ENCODE data around the gene MRPL16. TPM values are rescaled to one million over a fixed set of nuclear protein-coding genes. Genes with fewer than 3 reads are reported as not detected.

The MRPL16 gene
- polyA plus RNA-seq, 2 donors, result 44.8 to 58.1 TPM

GRCh38 chr11:59769111-59769510, 41.5 kb downstream of the MRPL16 start:
- no peaks in the 10 kb centered on the region for H3K9me3 ChIP-seq (ENCODE audit: control insufficient read depth in 2 of 2, insufficient read depth in 1 of 2, low read depth in 1 of 2, low read length in 1 of 2)
- 80 to 85% methylated on average over 7 of the region's 7 CpGs for WGBS, 2 donors
- no peaks in the 10 kb centered on the region for H3K36me3 ChIP-seq (ENCODE audit: control insufficient read depth in 2 of 2, insufficient read depth in 2 of 2, low read length in 1 of 2)
- no peaks in the 10 kb centered on the region for H3K27me3 ChIP-seq (ENCODE audit: control insufficient read depth in 1 of 2, insufficient read depth in 2 of 2, low read length in 2 of 2)
- no peak overlapping the region for H3K4me3 ChIP-seq (ENCODE audit: low read depth in 1 of 2, low read length in 2 of 2)
- H3K4me1 ChIP-seq (ENCODE audit: control insufficient read depth in 2 of 2, insufficient read depth in 2 of 2, low read length in 1 of 2), result peaks cover 0 to 4% of the 10 kb centered on the region in 2 donors
- H3K27ac ChIP-seq (ENCODE audit: low read depth in 2 of 2, low read length in 1 of 2), result no peak overlapping the region

DNA sequence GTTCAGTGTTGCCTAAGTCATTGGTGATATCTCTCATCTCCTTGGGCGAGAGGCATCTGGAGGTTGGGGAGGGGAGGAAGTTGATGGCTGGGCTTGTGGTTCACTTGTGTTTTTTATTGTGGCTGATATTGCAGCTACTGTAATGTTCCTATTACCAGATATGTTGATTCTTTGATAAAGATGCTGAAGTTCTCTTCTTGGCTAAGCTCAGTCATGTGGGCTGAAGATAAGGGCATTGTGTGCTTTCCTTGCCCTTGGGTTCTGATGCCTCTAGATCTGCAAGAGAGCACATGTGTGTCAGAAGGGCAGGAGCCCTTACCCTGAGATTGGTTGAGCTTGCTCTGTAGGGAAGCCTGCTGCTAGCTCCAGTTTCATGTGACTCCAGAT, 43.4 kb downstream of the MRPL16 start:
- Histone ChIP-seq H3K36me3 (ENCODE audit: control insufficient read depth in 2 of 2, insufficient read depth in 2 of 2, low read length in 1 of 2) (no peaks in the 10 kb centered on the region), H3K4me1 (ENCODE audit: control insufficient read depth in 2 of 2, insufficient read depth in 2 of 2, low read length in 1 of 2) (peaks cover 0 to 4% of the 10 kb centered on the region in 2 donors), H3K9me3 (ENCODE audit: control insufficient read depth in 2 of 2, insufficient read depth in 1 of 2, low read depth in 1 of 2, low read length in 1 of 2) (no peaks in the 10 kb centered on the region), H3K27ac (ENCODE audit: low read depth in 2 of 2, low read length in 1 of 2) (no peak overlapping the region), H3K27me3 (ENCODE audit: control insufficient read depth in 1 of 2, insufficient read depth in 2 of 2, low read length in 2 of 2) (no peaks in the 10 kb centered on the region), H3K4me3 (ENCODE audit: low read depth in 1 of 2, low read length in 2 of 2) (no peak overlapping the region)
- 67 to 83% methylated on average over 1 of the region's 1 CpG for WGBS, 2 donors

DNA sequence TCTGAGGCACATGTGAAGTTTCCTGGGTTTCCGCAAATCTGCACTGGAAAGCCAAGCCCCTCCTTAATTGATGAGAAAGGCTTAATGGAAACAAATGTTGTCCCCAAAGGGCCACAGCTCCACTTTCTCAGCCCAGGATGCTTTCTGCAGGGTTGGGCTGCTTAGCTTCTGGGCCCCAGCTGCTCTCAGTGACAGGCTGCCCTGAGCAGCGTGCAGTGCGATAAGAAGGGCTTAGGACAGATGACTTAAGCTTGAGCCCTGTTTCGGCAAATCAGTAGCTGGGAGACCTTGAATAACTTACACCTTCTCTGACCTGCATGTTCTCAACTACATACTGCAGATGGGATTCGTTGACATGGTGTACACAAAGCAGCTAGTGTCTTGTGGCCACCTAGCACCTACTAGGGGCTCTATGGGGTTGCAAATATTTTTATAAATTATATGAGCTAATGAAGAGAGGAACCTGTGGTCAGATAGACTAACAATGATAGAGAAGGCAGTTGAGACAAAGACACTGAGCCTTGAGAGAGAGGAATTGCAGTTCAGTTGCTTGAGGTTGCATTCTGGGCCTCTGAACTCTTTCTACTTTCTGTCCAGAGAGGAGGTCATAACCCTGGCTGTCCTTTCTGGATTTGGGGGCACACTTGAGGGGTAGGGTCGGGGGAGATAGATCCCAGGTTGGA, 43.9 kb downstream of the MRPL16 start:
- Histone ChIP-seq H3K4me1 (ENCODE audit: control insufficient read depth in 2 of 2, insufficient read depth in 2 of 2, low read length in 1 of 2) (peaks cover 2 to 4% of the 10 kb centered on the region in 2 donors), H3K27ac (ENCODE audit: low read depth in 2 of 2, low read length in 1 of 2) (no peak overlapping the region)
- 73 to 81% methylated on average over 6 of the region's 6 CpGs for WGBS, 2 donors

DNA sequence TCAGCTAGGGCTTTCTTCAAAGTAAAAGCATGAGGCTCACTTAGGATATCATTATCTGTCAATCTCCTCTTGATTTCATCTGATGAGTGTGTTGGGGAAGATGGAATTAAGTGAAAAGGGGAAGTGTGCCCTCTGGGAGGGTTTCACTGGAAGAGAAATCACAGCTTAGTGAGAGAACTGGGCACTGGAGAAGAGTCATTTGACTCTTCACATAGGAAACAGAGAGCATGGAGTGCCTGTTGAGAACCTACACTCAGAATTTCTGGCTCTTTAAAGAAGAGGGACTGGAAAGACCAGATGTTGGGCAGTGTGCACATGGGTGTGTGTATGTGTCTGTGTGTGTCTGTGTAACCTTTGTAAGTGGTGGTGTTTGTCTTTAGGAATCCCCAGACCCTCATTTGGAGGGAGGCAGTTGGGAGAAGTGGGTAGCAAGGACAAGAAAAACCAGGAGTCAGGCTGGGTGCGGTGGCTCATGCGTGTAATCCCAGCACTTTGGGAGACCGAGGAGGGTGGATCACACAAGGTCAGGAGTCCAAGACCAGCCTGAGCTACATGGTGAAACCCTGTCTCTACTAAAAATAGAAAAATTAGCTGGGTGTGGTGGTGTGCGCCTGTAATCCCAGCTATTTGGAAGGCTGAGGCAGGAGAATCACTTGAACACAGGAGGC, 45.4 kb downstream of the MRPL16 start:
- peak overlapping the region; percentile 21 to 59 for H3K27ac ChIP-seq (ENCODE audit: low read depth in 2 of 2, low read length in 1 of 2)
- H3K4me1 ChIP-seq (ENCODE audit: control insufficient read depth in 2 of 2, insufficient read depth in 2 of 2, low read length in 1 of 2), result peaks cover 2 to 4% of the 10 kb centered on the region in 2 donors
- WGBS, 2 donors, result 72 to 80% methylated on average over 4 of the region's 4 CpGs
- no peaks in the 10 kb centered on the region for H3K27me3 ChIP-seq (ENCODE audit: control insufficient read depth in 1 of 2, insufficient read depth in 2 of 2, low read length in 2 of 2)
- no peaks in the 10 kb centered on the region for H3K36me3 ChIP-seq (ENCODE audit: control insufficient read depth in 2 of 2, insufficient read depth in 2 of 2, low read length in 1 of 2)
- no peaks in the 10 kb centered on the region for H3K9me3 ChIP-seq (ENCODE audit: control insufficient read depth in 2 of 2, insufficient read depth in 1 of 2, low read depth in 1 of 2, low read length in 1 of 2)
- H3K4me3 ChIP-seq (ENCODE audit: low read depth in 1 of 2, low read length in 2 of 2), result no peak overlapping the region

More for the DNA sequence above, 43.9 kb downstream of the MRPL16 start:
- H3K27me3 ChIP-seq (ENCODE audit: control insufficient read depth in 1 of 2, insufficient read depth in 2 of 2, low read length in 2 of 2), result no peaks in the 10 kb centered on the region
- H3K36me3 ChIP-seq (ENCODE audit: control insufficient read depth in 2 of 2, insufficient read depth in 2 of 2, low read length in 1 of 2), result no peaks in the 10 kb centered on the region
- H3K4me3 ChIP-seq (ENCODE audit: low read depth in 1 of 2, low read length in 2 of 2), result no peak overlapping the region
- no peaks in the 10 kb centered on the region for H3K9me3 ChIP-seq (ENCODE audit: control insufficient read depth in 2 of 2, insufficient read depth in 1 of 2, low read depth in 1 of 2, low read length in 1 of 2)

DNA sequence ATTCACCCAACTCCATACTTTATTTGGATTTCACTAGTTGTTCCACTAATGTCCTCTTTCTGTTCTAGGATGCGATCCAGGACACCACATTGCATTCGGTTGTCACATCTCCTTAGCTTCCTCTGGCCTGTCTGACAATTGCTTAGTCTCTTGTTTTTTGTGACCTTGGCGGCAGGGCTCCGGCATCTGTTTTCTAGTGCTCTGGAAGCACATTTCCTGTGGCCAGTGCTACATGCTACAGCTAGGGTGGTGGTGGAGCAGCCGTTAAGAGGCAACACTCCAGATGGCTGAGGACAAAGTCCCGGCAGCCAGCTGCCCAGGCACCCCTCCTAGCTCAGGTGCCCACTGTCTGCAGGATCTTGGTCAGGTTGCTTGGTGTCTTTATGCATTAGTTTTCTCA, 48.6 kb downstream of the MRPL16 start:
- H3K4me1 ChIP-seq (ENCODE audit: control insufficient read depth in 2 of 2, insufficient read depth in 2 of 2, low read length in 1 of 2), result peaks cover 0 to 3% of the 10 kb centered on the region in 2 donors
- no peaks in the 10 kb centered on the region for H3K36me3 ChIP-seq (ENCODE audit: control insufficient read depth in 2 of 2, insufficient read depth in 2 of 2, low read length in 1 of 2)
- WGBS, 2 donors, result 74 to 86% methylated on average over 6 of the region's 6 CpGs
- no peak overlapping the region for H3K4me3 ChIP-seq (ENCODE audit: low read depth in 1 of 2, low read length in 2 of 2)
- no peak overlapping the region for H3K27ac ChIP-seq (ENCODE audit: low read depth in 2 of 2, low read length in 1 of 2)
- H3K27me3 ChIP-seq (ENCODE audit: control insufficient read depth in 1 of 2, insufficient read depth in 2 of 2, low read length in 2 of 2), result no peaks in the 10 kb centered on the region
- no peaks in the 10 kb centered on the region for H3K9me3 ChIP-seq (ENCODE audit: control insufficient read depth in 2 of 2, insufficient read depth in 1 of 2, low read depth in 1 of 2, low read length in 1 of 2)

GRCh38 chr11:59760771-59761170, 49.8 kb downstream of the MRPL16 start:
- H3K27me3 ChIP-seq (ENCODE audit: control insufficient read depth in 1 of 2, insufficient read depth in 2 of 2, low read length in 2 of 2), result no peaks in the 10 kb centered on the region
- no peaks in the 10 kb centered on the region for H3K36me3 ChIP-seq (ENCODE audit: control insufficient read depth in 2 of 2, insufficient read depth in 2 of 2, low read length in 1 of 2)
- 88 to 93% methylated on average over 4 of the region's 4 CpGs for WGBS, 2 donors
- no peak overlapping the region for H3K27ac ChIP-seq (ENCODE audit: low read depth in 2 of 2, low read length in 1 of 2)
- no peak overlapping the region for H3K4me3 ChIP-seq (ENCODE audit: low read depth in 1 of 2, low read length in 2 of 2)
- H3K4me1 ChIP-seq (ENCODE audit: control insufficient read depth in 2 of 2, insufficient read depth in 2 of 2, low read length in 1 of 2), result peaks cover 2 to 4% of the 10 kb centered on the region in 2 donors
- no peaks in the 10 kb centered on the region for H3K9me3 ChIP-seq (ENCODE audit: control insufficient read depth in 2 of 2, insufficient read depth in 1 of 2, low read depth in 1 of 2, low read length in 1 of 2)

GRCh38 chr11:59759900-59760299, 50.7 kb downstream of the MRPL16 start:
- H3K27ac ChIP-seq (ENCODE audit: low read depth in 2 of 2, low read length in 1 of 2), result no peak overlapping the region
- H3K36me3 ChIP-seq (ENCODE audit: control insufficient read depth in 2 of 2, insufficient read depth in 2 of 2, low read length in 1 of 2), result no peaks in the 10 kb centered on the region
- H3K4me3 ChIP-seq (ENCODE audit: low read depth in 1 of 2, low read length in 2 of 2), result no peak overlapping the region
- 62 to 68% methylated on average over 4 of the region's 4 CpGs for WGBS, 2 donors
- peaks cover 2 to 4% of the 10 kb centered on the region in 2 donors for H3K4me1 ChIP-seq (ENCODE audit: control insufficient read depth in 2 of 2, insufficient read depth in 2 of 2, low read length in 1 of 2)
- H3K9me3 ChIP-seq (ENCODE audit: control insufficient read depth in 2 of 2, insufficient read depth in 1 of 2, low read depth in 1 of 2, low read length in 1 of 2), result no peaks in the 10 kb centered on the region
- no peaks in the 10 kb centered on the region for H3K27me3 ChIP-seq (ENCODE audit: control insufficient read depth in 1 of 2, insufficient read depth in 2 of 2, low read length in 2 of 2)

DNA sequence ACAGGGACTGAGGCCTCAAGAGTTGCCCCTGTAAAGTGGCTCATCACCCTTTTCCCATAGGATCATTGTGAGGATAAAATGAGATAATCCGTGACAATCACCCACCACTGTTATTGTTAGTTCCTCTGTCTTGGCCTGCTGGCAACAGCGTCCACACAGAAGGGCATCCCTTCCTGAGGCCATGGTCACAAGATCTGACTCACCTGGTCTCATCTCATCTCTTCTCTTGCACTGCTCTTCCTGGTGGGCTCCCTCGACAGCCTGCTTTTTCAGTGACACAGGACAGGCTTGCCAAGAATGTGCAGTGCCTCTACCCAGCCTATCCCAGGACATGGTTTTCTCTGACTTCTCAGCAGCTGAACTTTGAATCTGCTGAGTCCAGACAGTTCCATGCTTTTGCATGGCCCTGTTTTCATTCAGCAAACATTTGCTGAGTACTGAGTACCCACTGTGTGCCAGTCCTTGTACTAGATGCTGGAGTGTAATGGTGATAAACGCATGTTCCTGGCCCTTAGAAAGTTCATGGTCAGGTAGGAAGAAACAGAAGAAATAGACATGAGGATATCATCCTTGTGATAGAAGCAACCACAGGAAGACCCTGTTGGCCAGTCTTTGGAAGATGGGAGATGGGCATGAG, 52.1 kb downstream of the MRPL16 start:
- Histone ChIP-seq H3K27me3 (ENCODE audit: control insufficient read depth in 1 of 2, insufficient read depth in 2 of 2, low read length in 2 of 2) (no peaks in the 10 kb centered on the region), H3K27ac (ENCODE audit: low read depth in 2 of 2, low read length in 1 of 2) (no peak overlapping the region), H3K4me3 (ENCODE audit: low read depth in 1 of 2, low read length in 2 of 2) (no peak overlapping the region), H3K4me1 (ENCODE audit: control insufficient read depth in 2 of 2, insufficient read depth in 2 of 2, low read length in 1 of 2) (peaks cover 2 to 4% of the 10 kb centered on the region in 2 donors), H3K9me3 (ENCODE audit: control insufficient read depth in 2 of 2, insufficient read depth in 1 of 2, low read depth in 1 of 2, low read length in 1 of 2) (no peaks in the 10 kb centered on the region), H3K36me3 (ENCODE audit: control insufficient read depth in 2 of 2, insufficient read depth in 2 of 2, low read length in 1 of 2) (no peaks in the 10 kb centered on the region)
- 87 to 88% methylated on average over 4 of the region's 4 CpGs for WGBS, 2 donors

DNA sequence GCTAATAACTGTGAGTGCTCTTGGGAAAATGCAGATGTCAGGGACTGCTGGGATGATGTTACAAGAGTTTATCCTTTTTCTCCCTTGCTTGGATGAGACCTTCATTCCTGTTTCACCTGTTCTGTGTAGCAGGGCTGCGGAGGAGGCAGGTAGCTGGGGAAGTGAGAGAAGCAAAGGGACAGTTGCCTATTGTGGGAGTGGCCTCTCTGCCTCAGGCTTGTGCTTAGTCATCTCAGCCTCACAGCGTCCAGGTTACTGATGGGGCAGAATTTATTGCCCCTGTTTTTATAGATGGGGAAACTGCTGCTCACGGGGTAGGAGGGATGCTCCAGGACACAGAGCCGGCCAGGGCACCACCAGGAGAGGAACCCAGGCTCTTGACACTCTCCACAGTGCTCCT, 53.7 kb downstream of the MRPL16 start:
- Histone ChIP-seq H3K36me3 (ENCODE audit: control insufficient read depth in 2 of 2, insufficient read depth in 2 of 2, low read length in 1 of 2) (no peaks in the 10 kb centered on the region), H3K4me1 (ENCODE audit: control insufficient read depth in 2 of 2, insufficient read depth in 2 of 2, low read length in 1 of 2) (peaks cover 2% of the 10 kb centered on the region in 2 donors), H3K9me3 (ENCODE audit: control insufficient read depth in 2 of 2, insufficient read depth in 1 of 2, low read depth in 1 of 2, low read length in 1 of 2) (no peaks in the 10 kb centered on the region), H3K27ac (ENCODE audit: low read depth in 2 of 2, low read length in 1 of 2) (peak overlapping the region; percentile 70 to 88), H3K4me3 (ENCODE audit: low read depth in 1 of 2, low read length in 2 of 2) (peak overlapping the region in 1 of 2 donors; percentile 78), H3K27me3 (ENCODE audit: control insufficient read depth in 1 of 2, insufficient read depth in 2 of 2, low read length in 2 of 2) (no peaks in the 10 kb centered on the region)
- WGBS, 2 donors, result 32 to 41% methylated on average over 4 of the region's 4 CpGs
